Cardiac muscle cell (in vitro differentiated cells and primary cell): Measurements from ENCODE around the gene IDUA. TPM values are rescaled to one million over a fixed set of nuclear protein-coding genes. Genes with fewer than 3 reads are reported as not detected.

Experiments
- DNase-seq, 2 donors: peaks; one replicate each; pipeline versions ENCODE4 v3.0.0 to v3.0.0-alpha.2; 2010 to 2017; ENCODE audit warnings: low read depth in 1 of 2, low spot score in 1 of 2
- H3K27ac ChIP-seq: fragments of 200-600 bp; sonication (generic); 2 replicates; pipeline ENCODE4 v1.5.1; 2016
- H3K27me3 ChIP-seq: fragments of 200-600 bp; sonication (generic); 2 replicates; pipeline ENCODE4 v1.6.0; 2016; ENCODE audit warnings: control low read depth
- H3K36me3 ChIP-seq: fragments of 200-600 bp; sonication (generic); 2 replicates; pipeline ENCODE4 v1.5.1; 2016; ENCODE audit warnings: control low read depth
- H3K4me1 ChIP-seq: fragments of 200-600 bp; sonication (generic); 2 replicates; pipeline ENCODE4 v1.8.1; 2017; ENCODE audit warnings: low read depth, mild to moderate bottlenecking, mixed run types
- H3K4me3 ChIP-seq: fragments of 200-600 bp; sonication (generic); 2 replicates; pipeline ENCODE4 v1.5.1; 2016; ENCODE audit warnings: mild to moderate bottlenecking
- H3K9me3 ChIP-seq: fragments of 200-600 bp; sonication (generic); 2 replicates; pipeline ENCODE4 v1.5.1; 2017; ENCODE audit warnings: low read depth, mild to moderate bottlenecking, control low read depth
- CTCF ChIP-seq: IDR thresholded peaks from 2 replicates; pipeline ENCODE4 v1.5.1; 2012; ENCODE audit warnings: low read depth, mild to moderate bottlenecking, low read length
- polyA plus RNA-seq: library from polyadenylated mRNA; unstranded; fragments of >200 nt; fragmentation: Nextera tagmentation; extraction: Ambion mirVana; gene quantifications from 2 replicates; pipeline ENCODE4 v1.2.1, GENCODE V29; 2016
- total RNA-seq: library from RNA; depleted of rRNA; stranded (reverse); fragments of >200 nt; gene quantifications from 2 replicates; pipeline ENCODE4 v1.2.3, GENCODE V29; 2016

Gene IDUA
- total and polyA plus RNA-seq, 2 experiments from 2014 or later = 13.0 to 29.9 TPM

GRCh38 chr4:1026115-1026514 lies 39.3 kb downstream of the IDUA start:
- Histone ChIP-seq H3K36me3 (no peaks in the 10 kb centered on the region), H3K4me3 (no peak overlapping the region), H3K4me1 (peaks cover 14% of the 10 kb centered on the region), H3K9me3 (no peaks in the 10 kb centered on the region), H3K27me3 (no peaks in the 10 kb centered on the region), H3K27ac (no peak overlapping the region)
- TF ChIP-seq CTCF = no peak
- DNase-seq = peak in 1 of 2 donors; percentile 65

- H3K27ac ChIP-seq = peak overlapping the region; percentile 22
- no peaks in the 10 kb centered on the region for H3K9me3 ChIP-seq
- no peak overlapping the region for H3K4me3 ChIP-seq
- H3K4me1 ChIP-seq = peaks cover 14% of the 10 kb centered on the region
- no peaks in the 10 kb centered on the region for H3K27me3 ChIP-seq
- no peak for TF ChIP-seq CTCF
- no peak for DNase-seq
- H3K36me3 ChIP-seq = no peaks in the 10 kb centered on the region
Measured at GRCh38 chr4:1027219-1027914, 40.5 kb downstream of the IDUA start.

GRCh38 chr4:1027915-1028238 lies 41.0 kb downstream of the IDUA start:
- Histone ChIP-seq H3K4me1 (peaks cover 14% of the 10 kb centered on the region), H3K27ac (no peak overlapping the region), H3K27me3 (no peaks in the 10 kb centered on the region), H3K9me3 (no peaks in the 10 kb centered on the region), H3K4me3 (no peak overlapping the region), H3K36me3 (no peaks in the 10 kb centered on the region)
- no peak for TF ChIP-seq CTCF
- peak in 1 of 2 donors; percentile 43 for DNase-seq

GRCh38 chr4:1028574-1029220 lies 41.9 kb downstream of the IDUA start:
- no peak overlapping the region for H3K27ac ChIP-seq
- H3K36me3 ChIP-seq = no peaks in the 10 kb centered on the region
- H3K9me3 ChIP-seq = no peaks in the 10 kb centered on the region
- no peak overlapping the region for H3K4me3 ChIP-seq
- no peak for TF ChIP-seq CTCF
- DNase-seq = no peak
- H3K4me1 ChIP-seq = peaks cover 14% of the 10 kb centered on the region
- no peaks in the 10 kb centered on the region for H3K27me3 ChIP-seq

- no peak overlapping the region for H3K4me3 ChIP-seq
- no peak for TF ChIP-seq CTCF
- H3K4me1 ChIP-seq = peaks cover 14% of the 10 kb centered on the region
- no peaks in the 10 kb centered on the region for H3K36me3 ChIP-seq
- H3K9me3 ChIP-seq = no peaks in the 10 kb centered on the region
- H3K27me3 ChIP-seq = no peaks in the 10 kb centered on the region
- H3K27ac ChIP-seq = no peak overlapping the region
- no peak for DNase-seq
Measured at GRCh38 chr4:1029529-1029928, 42.7 kb downstream of the IDUA start.
